ENCODE data around the gene DBR1. TPM values are rescaled to one million over a fixed set of nuclear protein-coding genes. Genes with fewer than 3 reads are reported as not detected.

DBR1 gene
- total and polyA plus RNA-seq, 2 of the 13 experiments (the other 11 are each of a cell fraction or from before 2014, with no cell fraction given): 6.4 to 16.7 TPM

- TF ChIP-seq PHF5A (CRISPR knock-in tag; IDR thresholded peaks at IDR 0.05; ENCODE audit: low read depth, unreplicated experiment) (no peak), KAT7 (CRISPR knock-in tag; IDR thresholded peaks at IDR 0.05; ENCODE audit: borderline replicate concordance) (peak; percentile 70; the same call in 1 of the 2 replicates), DNMT1 (CRISPR knock-in tag; IDR thresholded peaks at IDR 0.05) (0 out of 2 replicates have a peak, but pooled peaks have one; percentile 51), POLR2AphosphoS5 (IDR thresholded peaks at IDR 0.05; ENCODE audit: low read depth, low read length) (peak; percentile 89), GATAD2A (CRISPR knock-in tag; IDR thresholded peaks at IDR 0.05) (no peak), ZNF761 (CRISPR knock-in tag; conservative IDR thresholded peaks at IDR 0.05) (0 out of 2 replicates have a peak, but pooled peaks have one; percentile 60), ZNF430 (CRISPR knock-in tag; IDR thresholded peaks at IDR 0.05) (0 out of 2 replicates have a peak, but pooled peaks have one; percentile 68), SIN3B (IDR thresholded peaks at IDR 0.05; ENCODE audit: low read length) (peak; percentile 69), CBX5 (CRISPR knock-in tag; IDR thresholded peaks at IDR 0.05; ENCODE audit: borderline replicate concordance) (peak; percentile 52; the same call in 1 of the 2 replicates), HNRNPUL1 (IDR thresholded peaks at IDR 0.05; ENCODE audit: low read depth, low read length) (no peak), ZNF350 (CRISPR knock-in tag; IDR thresholded peaks at IDR 0.05; ENCODE audit: borderline replicate concordance, low read depth) (0 out of 2 replicates have a peak, but pooled peaks have one; percentile 39), ARHGAP35 (CRISPR knock-in tag; IDR thresholded peaks at IDR 0.05; ENCODE audit: borderline replicate concordance) (0 out of 2 replicates have a peak, but pooled peaks have one; percentile 33), NFE2L2 (IDR thresholded peaks at IDR 0.05; ENCODE audit: low read length) (no peak), HMGXB3 (CRISPR knock-in tag; IDR thresholded peaks at IDR 0.05; ENCODE audit: borderline replicate concordance) (0 out of 2 replicates have a peak, but pooled peaks have one; percentile 33), NR2F6 (IDR thresholded peaks at IDR 0.05) (peak; percentile 47; the same call in 1 of the 2 replicates), NR2F6 (CRISPR knock-in tag; IDR thresholded peaks at IDR 0.05) (peak; percentile 9; the same call in 1 of the 2 replicates), SIN3A (IDR thresholded peaks at IDR 0.05; ENCODE audit: borderline replicate concordance, low read depth, low read length) (peak; percentile 86), GATAD1 (CRISPR knock-in tag; IDR thresholded peaks at IDR 0.05) (peak; percentile 87)
- TF ChIP-seq, protein P1, sequence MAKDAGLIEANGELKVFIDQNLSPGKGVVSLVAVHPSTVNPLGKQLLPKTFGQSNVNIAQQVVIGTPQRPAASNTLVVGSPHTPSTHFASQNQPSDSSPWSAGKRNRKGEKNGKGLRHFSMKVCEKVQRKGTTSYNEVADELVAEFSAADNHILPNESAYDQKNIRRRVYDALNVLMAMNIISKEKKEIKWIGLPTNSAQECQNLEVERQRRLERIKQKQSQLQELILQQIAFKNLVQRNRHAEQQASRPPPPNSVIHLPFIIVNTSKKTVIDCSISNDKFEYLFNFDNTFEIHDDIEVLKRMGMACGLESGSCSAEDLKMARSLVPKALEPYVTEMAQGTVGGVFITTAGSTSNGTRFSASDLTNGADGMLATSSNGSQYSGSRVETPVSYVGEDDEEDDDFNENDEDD (CRISPR knock-in tag; IDR thresholded peaks at IDR 0.05; ENCODE audit: borderline replicate concordance): peak; percentile 72; the same call in 1 of the 2 replicates
- TF ChIP-seq, protein P2, sequence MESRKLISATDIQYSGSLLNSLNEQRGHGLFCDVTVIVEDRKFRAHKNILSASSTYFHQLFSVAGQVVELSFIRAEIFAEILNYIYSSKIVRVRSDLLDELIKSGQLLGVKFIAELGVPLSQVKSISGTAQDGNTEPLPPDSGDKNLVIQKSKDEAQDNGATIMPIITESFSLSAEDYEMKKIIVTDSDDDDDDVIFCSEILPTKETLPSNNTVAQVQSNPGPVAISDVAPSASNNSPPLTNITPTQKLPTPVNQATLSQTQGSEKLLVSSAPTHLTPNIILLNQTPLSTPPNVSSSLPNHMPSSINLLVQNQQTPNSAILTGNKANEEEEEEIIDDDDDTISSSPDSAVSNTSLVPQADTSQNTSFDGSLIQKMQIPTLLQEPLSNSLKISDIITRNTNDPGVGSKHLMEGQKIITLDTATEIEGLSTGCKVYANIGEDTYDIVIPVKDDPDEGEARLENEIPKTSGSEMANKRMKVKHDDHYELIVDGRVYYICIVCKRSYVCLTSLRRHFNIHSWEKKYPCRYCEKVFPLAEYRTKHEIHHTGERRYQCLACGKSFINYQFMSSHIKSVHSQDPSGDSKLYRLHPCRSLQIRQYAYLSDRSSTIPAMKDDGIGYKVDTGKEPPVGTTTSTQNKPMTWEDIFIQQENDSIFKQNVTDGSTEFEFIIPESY (CRISPR knock-in tag; IDR thresholded peaks at IDR 0.05): 0 out of 2 replicates have a peak, but pooled peaks have one; percentile 17
- TF ChIP-seq, protein P3, sequence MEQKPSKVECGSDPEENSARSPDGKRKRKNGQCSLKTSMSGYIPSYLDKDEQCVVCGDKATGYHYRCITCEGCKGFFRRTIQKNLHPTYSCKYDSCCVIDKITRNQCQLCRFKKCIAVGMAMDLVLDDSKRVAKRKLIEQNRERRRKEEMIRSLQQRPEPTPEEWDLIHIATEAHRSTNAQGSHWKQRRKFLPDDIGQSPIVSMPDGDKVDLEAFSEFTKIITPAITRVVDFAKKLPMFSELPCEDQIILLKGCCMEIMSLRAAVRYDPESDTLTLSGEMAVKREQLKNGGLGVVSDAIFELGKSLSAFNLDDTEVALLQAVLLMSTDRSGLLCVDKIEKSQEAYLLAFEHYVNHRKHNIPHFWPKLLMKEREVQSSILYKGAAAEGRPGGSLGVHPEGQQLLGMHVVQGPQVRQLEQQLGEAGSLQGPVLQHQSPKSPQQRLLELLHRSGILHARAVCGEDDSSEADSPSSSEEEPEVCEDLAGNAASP (CRISPR knock-in tag; IDR thresholded peaks at IDR 0.05; ENCODE audit: borderline replicate concordance): peak; percentile 52; the same call in 1 of the 2 replicates
Measured at GRCh38 chr3:138174421-138175131, at the start of gene DBR1 (continued).
